ENCODE results near the gene OR1K1. TPM values are rescaled to one million over a fixed set of nuclear protein-coding genes. Genes with fewer than 3 reads are reported as not detected.

OR1K1 gene
- total RNA-seq, 1 donor from 2014 or later: not detected

GRCh38 chr9:122846371-122846940, 46.5 kb downstream of the OR1K1 start:
- DNase-seq (ENCODE audit: low spot score, unreplicated experiment): no peak

DNA sequence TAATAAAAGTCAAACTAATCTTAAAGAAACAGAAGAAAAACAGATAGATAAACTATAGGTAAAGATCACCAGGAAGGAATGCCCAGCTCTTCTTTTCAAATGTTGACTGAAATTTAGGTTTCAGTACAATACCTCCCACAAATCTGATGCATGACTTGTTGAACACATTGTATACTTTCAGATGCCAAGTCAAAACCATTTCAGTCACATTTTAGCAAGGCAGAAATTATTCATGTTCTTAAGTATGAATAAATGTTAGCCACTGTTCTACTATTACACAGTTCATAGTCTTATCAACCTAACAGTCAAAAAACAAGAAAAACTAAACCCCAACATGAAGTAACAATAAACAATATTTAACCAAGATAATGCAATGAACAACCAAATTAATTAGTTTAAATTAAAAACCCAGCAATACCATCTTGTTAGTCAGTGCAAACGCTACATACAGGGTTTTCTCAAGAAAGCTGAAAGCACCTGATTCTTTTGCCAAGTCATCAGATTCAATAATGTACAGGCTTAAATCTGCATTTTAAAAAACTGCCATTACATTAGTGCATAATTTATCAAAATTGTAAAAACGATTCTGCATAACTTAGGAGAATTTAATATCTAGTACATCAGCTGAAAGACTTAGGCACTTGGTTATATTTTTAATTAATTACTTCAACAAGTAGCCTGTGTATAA, 48.5 kb downstream of the OR1K1 start:
- H3K36me3 Mint-ChIP-seq (ENCODE audit: insufficient read depth): peaks cover 24% of the 10 kb centered on the region
- H3K27ac Mint-ChIP-seq: no peak overlapping the region
- no peak overlapping the region for H3K4me3 Mint-ChIP-seq (ENCODE audit: low read depth)
- TF ChIP-seq, protein P1, sequence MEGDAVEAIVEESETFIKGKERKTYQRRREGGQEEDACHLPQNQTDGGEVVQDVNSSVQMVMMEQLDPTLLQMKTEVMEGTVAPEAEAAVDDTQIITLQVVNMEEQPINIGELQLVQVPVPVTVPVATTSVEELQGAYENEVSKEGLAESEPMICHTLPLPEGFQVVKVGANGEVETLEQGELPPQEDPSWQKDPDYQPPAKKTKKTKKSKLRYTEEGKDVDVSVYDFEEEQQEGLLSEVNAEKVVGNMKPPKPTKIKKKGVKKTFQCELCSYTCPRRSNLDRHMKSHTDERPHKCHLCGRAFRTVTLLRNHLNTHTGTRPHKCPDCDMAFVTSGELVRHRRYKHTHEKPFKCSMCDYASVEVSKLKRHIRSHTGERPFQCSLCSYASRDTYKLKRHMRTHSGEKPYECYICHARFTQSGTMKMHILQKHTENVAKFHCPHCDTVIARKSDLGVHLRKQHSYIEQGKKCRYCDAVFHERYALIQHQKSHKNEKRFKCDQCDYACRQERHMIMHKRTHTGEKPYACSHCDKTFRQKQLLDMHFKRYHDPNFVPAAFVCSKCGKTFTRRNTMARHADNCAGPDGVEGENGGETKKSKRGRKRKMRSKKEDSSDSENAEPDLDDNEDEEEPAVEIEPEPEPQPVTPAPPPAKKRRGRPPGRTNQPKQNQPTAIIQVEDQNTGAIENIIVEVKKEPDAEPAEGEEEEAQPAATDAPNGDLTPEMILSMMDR (IDR thresholded peaks at IDR 0.05; ENCODE audit: unreplicated experiment): no peak
- no peaks in the 10 kb centered on the region for H3K4me1 Mint-ChIP-seq (ENCODE audit: low read depth)
- DNase-seq (ENCODE audit: low spot score, unreplicated experiment): no peak
- H3K27me3 Mint-ChIP-seq: no peaks in the 10 kb centered on the region
- H3K9me3 Mint-ChIP-seq (ENCODE audit: low read depth): no peaks in the 10 kb centered on the region

More at GRCh38 chr9:122846371-122846940, 46.5 kb downstream of the OR1K1 start:
- no peak overlapping the region for H3K4me3 Mint-ChIP-seq (ENCODE audit: low read depth)
- H3K36me3 Mint-ChIP-seq (ENCODE audit: insufficient read depth): peaks cover 24% of the 10 kb centered on the region
- H3K27me3 Mint-ChIP-seq: no peaks in the 10 kb centered on the region
- TF ChIP-seq, protein P1 (IDR thresholded peaks at IDR 0.05; ENCODE audit: unreplicated experiment): no peak
- no peak overlapping the region for H3K27ac Mint-ChIP-seq
- no peaks in the 10 kb centered on the region for H3K4me1 Mint-ChIP-seq (ENCODE audit: low read depth)
- no peaks in the 10 kb centered on the region for H3K9me3 Mint-ChIP-seq (ENCODE audit: low read depth)

Other genes with a start within 250 kb of the OR1K1 start
- not detected in 2 replicates for gene OR1N2, start 247.0 kb upstream of the OR1K1 start, total RNA-seq
- gene OR1L8, start 216.7 kb upstream of the OR1K1 start, total RNA-seq: not detected in 2 replicates
- not detected in 2 replicates for gene OR1Q1, start 185.4 kb upstream of the OR1K1 start, total RNA-seq
- not detected in 2 replicates for gene OR1B1, start 142.5 kb upstream of the OR1K1 start, total RNA-seq
- gene OR1L1, start 138.4 kb upstream of the OR1K1 start, total RNA-seq: not detected in 2 replicates
- gene OR1L3, start 125.0 kb upstream of the OR1K1 start, total RNA-seq: not detected in 2 replicates
- gene OR1L4, start 76.1 kb upstream of the OR1K1 start, total RNA-seq: not detected in 2 replicates
- not detected in 2 replicates for gene OR1L6, start 57.8 kb upstream of the OR1K1 start, total RNA-seq
- not detected in 2 replicates for gene OR5C1, start 11.2 kb upstream of the OR1K1 start, total RNA-seq
- gene PDCL, start 28.5 kb downstream of the OR1K1 start, total RNA-seq: 31.2 and 33.3 TPM in 2 replicates
- gene RC3H2, start 105.2 kb downstream of the OR1K1 start, total RNA-seq: 61.3 and 68.8 TPM in 2 replicates
- gene ZBTB6, start 113.2 kb downstream of the OR1K1 start, total RNA-seq: 8.3 and 9.0 TPM in 2 replicates
- 14.1 and 15.4 TPM in 2 replicates for gene ZBTB26, start 131.4 kb downstream of the OR1K1 start, total RNA-seq
- gene RABGAP1, start 140.9 kb downstream of the OR1K1 start, total RNA-seq: 78.9 and 93.6 TPM in 2 replicates
- 2.9 and 3.4 TPM in 2 replicates for gene GPR21, start 233.5 kb downstream of the OR1K1 start, total RNA-seq

Measured in progenitor cell of endocrine pancreas (in vitro differentiated cells).